Esophagus muscularis mucosa (tissue), 4 donors: ENCODE data around the gene THSD4.

Experiments
- CTCF ChIP-seq, 3 experiments: fragments of 200-600 bp in 2 of 3; fragments of 450-650 bp in 1 of 3; sonication (generic) in 2 of 3; IDR thresholded peaks; one replicate each; pipeline ENCODE4 v1.5.1; 2017 to 2019; ENCODE audit warnings: antibody characterized with exemption in 3 of 3, mild to moderate bottlenecking in 2 of 3, moderate library complexity in 1 of 3
- EP300 ChIP-seq: sonication (generic); formaldehyde crosslinking; IDR thresholded peaks from one replicate; pipeline ENCODE4 v1.6.1; 2017; ENCODE audit warnings: antibody characterized with exemption
- POLR2A ChIP-seq: fragments of 450-650 bp; IDR thresholded peaks from one replicate; pipeline ENCODE4 v1.6.1; 2017; ENCODE audit warnings: antibody characterized with exemption, moderate library complexity, mild to moderate bottlenecking, low read depth
- POLR2AphosphoS5 ChIP-seq, 2 donors: sonication (generic); formaldehyde crosslinking; IDR thresholded peaks; one replicate each; pipeline ENCODE4 v1.6.1; 2017; ENCODE audit warnings: antibody characterized with exemption in 2 of 2

GRCh38 chr15:71413419-71413818, 298.1 kb downstream of the THSD4 start:
- TF ChIP-seq CTCF (IDR thresholded peaks at IDR 0.05) (no peak), POLR2AphosphoS5 (IDR thresholded peaks at IDR 0.05) (no peak), EP300 (no peak), POLR2A (no peak)
